ENCODE results near the gene ZBTB44.

Gene ZBTB44

GRCh38 chr11:130179396-130180306 is 135.1 kb downstream of the ZBTB44 start:
- ChIA-PET POLR2A (no interaction called here), CTCF (no interaction called here)
- TF ChIP-seq CTCF (IDR thresholded peaks at IDR 0.05; ENCODE audit: insufficient read depth, low read length, missing control alignments) = no peak
- no peak overlapping the region for H3K4me3 ChIP-seq (ENCODE audit: low read depth, low read length)
- DNase-seq (ENCODE audit: low read depth, low spot score) = no peak

- ChIA-PET POLR2A (no interaction called here), CTCF (no interaction called here)
- no peak for DNase-seq (ENCODE audit: low read depth, low spot score)
- no peak overlapping the region for H3K4me3 ChIP-seq (ENCODE audit: low read depth, low read length)
- no peak for TF ChIP-seq CTCF (IDR thresholded peaks at IDR 0.05; ENCODE audit: insufficient read depth, low read length, missing control alignments)
Observed at GRCh38 chr11:130178441-130179339, 136.0 kb downstream of the ZBTB44 start.

- ChIA-PET POLR2A (no interaction called here), CTCF (no interaction called here)
- TF ChIP-seq CTCF (IDR thresholded peaks at IDR 0.05; ENCODE audit: insufficient read depth, low read length, missing control alignments) = no peak
Observed at GRCh38 chr11:130177782-130178181, 136.9 kb downstream of the ZBTB44 start.

More at GRCh38 chr11:130177782-130178181, 136.9 kb downstream of the ZBTB44 start:
- no peak overlapping the region for H3K4me3 ChIP-seq (ENCODE audit: low read depth, low read length)
- no peak for DNase-seq (ENCODE audit: low read depth, low spot score)
